Measurements from ENCODE around the gene SLC9A5.

The SLC9A5 gene

DNA sequence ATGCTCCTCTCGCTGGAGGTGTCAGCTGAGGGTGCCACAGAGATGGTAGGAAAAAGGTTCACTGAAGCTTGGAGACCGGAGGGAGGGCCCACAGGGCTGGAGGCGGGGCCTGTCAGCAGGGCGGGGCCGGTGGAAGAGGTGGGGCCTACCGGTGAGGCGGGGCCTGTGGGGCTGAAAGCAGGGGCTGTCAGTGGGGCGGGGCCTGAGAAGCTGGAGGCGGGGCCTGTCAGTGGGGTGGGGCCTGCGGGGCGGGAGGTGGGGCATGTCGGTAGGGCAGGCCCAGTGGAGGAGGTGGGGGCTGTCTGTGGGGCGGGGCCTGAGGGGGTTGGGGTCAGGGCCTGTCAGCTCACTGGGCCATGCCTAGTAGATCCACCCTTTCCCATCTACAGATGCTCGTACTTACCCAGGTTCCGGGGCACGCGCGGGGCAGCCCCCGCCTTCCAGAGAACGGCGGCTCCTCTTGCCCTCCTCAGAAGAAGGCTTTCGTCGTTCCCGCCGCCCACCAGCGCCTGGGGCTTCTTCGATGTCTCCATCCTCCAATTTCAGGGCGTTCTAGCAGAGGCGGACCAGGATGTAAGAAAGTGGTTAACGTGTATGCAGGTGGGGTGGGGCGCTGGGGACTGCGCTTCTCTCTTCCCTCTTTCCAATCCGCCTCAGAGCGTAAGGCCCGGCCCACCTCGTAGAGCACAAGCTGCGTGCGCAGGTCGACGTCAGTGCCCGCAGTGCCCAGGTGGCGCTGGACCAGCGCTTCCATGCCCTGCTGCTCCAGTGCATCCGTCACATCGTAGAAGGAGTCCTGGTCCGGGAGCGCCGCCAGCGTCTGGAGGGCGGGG lies 12.0 kb upstream of the SLC9A5 start:
- Histone ChIP-seq H3K27ac (ENCODE audit: low read length) (no peak overlapping the region), H3K9ac (ENCODE audit: low read length) (no peak overlapping the region), H3K36me3 (ENCODE audit: control insufficient read depth, low read depth, low read length) (peaks cover 15% of the 10 kb centered on the region), H3K4me3 (ENCODE audit: low read length) (no peak overlapping the region), H3K4me1 (ENCODE audit: control insufficient read depth, low read depth, low read length) (peaks cover 7% of the 10 kb centered on the region), H3K9me3 (ENCODE audit: control insufficient read depth, low read depth, low read length) (no peaks in the 10 kb centered on the region), H3K27me3 (ENCODE audit: control insufficient read depth, insufficient read depth, low read length) (no peaks in the 10 kb centered on the region)

GRCh38 chr16:67237396-67238277 lies 11.1 kb upstream of the SLC9A5 start:
- peaks cover 13% of the 10 kb centered on the region for H3K36me3 ChIP-seq (ENCODE audit: control insufficient read depth, low read depth, low read length)
- no peaks in the 10 kb centered on the region for H3K9me3 ChIP-seq (ENCODE audit: control insufficient read depth, low read depth, low read length)
- no peaks in the 10 kb centered on the region for H3K27me3 ChIP-seq (ENCODE audit: control insufficient read depth, insufficient read depth, low read length)
- H3K4me3 ChIP-seq (ENCODE audit: low read length) = no peak overlapping the region
- H3K9ac ChIP-seq (ENCODE audit: low read length) = no peak overlapping the region
- H3K27ac ChIP-seq (ENCODE audit: low read length) = no peak overlapping the region
- H3K4me1 ChIP-seq (ENCODE audit: control insufficient read depth, low read depth, low read length) = peaks cover 7% of the 10 kb centered on the region

DNA sequence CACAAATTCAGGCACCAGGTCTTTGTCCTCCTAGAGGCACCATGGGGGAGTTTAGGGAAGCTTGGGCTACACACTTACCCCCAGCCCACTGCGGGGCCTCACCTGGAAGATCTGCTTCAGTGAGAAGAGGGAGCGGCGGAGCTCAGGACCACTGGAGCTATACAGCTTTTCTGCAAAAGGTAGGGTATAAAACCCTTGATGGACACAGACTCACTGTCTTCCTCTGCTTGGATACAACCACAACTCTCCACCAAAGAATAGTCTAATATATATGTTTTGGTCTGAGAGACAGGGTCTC lies 10.6 kb upstream of the SLC9A5 start:
- H3K9me3 ChIP-seq (ENCODE audit: control insufficient read depth, low read depth, low read length) = no peaks in the 10 kb centered on the region
- peaks cover 7% of the 10 kb centered on the region for H3K4me1 ChIP-seq (ENCODE audit: control insufficient read depth, low read depth, low read length)
- H3K27ac ChIP-seq (ENCODE audit: low read length) = no peak overlapping the region
- no peak overlapping the region for H3K4me3 ChIP-seq (ENCODE audit: low read length)
- no peaks in the 10 kb centered on the region for H3K27me3 ChIP-seq (ENCODE audit: control insufficient read depth, insufficient read depth, low read length)
- H3K36me3 ChIP-seq (ENCODE audit: control insufficient read depth, low read depth, low read length) = peaks cover 12% of the 10 kb centered on the region
- no peak overlapping the region for H3K9ac ChIP-seq (ENCODE audit: low read length)

GRCh38 chr16:67238806-67239470 lies 9.8 kb upstream of the SLC9A5 start:
- Histone ChIP-seq H3K9me3 (ENCODE audit: control insufficient read depth, low read depth, low read length) (no peaks in the 10 kb centered on the region), H3K4me3 (ENCODE audit: low read length) (no peak overlapping the region), H3K36me3 (ENCODE audit: control insufficient read depth, low read depth, low read length) (peaks cover 8% of the 10 kb centered on the region), H3K27me3 (ENCODE audit: control insufficient read depth, insufficient read depth, low read length) (no peaks in the 10 kb centered on the region), H3K4me1 (ENCODE audit: control insufficient read depth, low read depth, low read length) (peaks cover 7% of the 10 kb centered on the region), H3K27ac (ENCODE audit: low read length) (no peak overlapping the region), H3K9ac (ENCODE audit: low read length) (no peak overlapping the region)

DNA sequence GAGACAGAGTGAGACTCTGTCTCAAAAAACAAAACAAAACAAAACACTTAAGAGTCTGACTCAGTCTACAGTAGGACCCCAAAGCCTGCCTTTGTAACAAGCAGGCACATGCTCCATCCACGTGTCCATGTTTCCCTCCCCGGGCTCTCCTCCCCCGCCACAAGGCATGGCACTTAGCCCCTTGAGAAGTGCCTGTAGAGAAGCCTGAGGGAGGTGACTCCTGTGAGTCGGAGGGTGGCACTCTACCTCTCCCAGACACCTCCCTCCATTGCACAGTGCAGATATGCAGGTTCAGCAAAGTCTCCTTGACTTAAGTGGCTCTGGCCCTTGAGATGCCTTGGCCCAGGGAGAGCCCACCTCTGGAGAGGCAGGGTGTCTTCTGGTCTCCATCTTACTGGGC lies 8.3 kb upstream of the SLC9A5 start:
- H3K9me3 ChIP-seq (ENCODE audit: control insufficient read depth, low read depth, low read length) = no peaks in the 10 kb centered on the region
- H3K27ac ChIP-seq (ENCODE audit: low read length) = no peak overlapping the region
- H3K27me3 ChIP-seq (ENCODE audit: control insufficient read depth, insufficient read depth, low read length) = no peaks in the 10 kb centered on the region
- H3K9ac ChIP-seq (ENCODE audit: low read length) = no peak overlapping the region
- peaks cover 8% of the 10 kb centered on the region for H3K36me3 ChIP-seq (ENCODE audit: control insufficient read depth, low read depth, low read length)
- H3K4me1 ChIP-seq (ENCODE audit: control insufficient read depth, low read depth, low read length) = peaks cover 13% of the 10 kb centered on the region
- H3K4me3 ChIP-seq (ENCODE audit: low read length) = no peak overlapping the region

- Histone ChIP-seq H3K9ac (ENCODE audit: low read length) (peak overlapping the region; percentile 6), H3K27ac (ENCODE audit: low read length) (no peak overlapping the region), H3K36me3 (ENCODE audit: control insufficient read depth, low read depth, low read length) (peaks cover 8% of the 10 kb centered on the region), H3K4me1 (ENCODE audit: control insufficient read depth, low read depth, low read length) (peaks cover 17% of the 10 kb centered on the region), H3K9me3 (ENCODE audit: control insufficient read depth, low read depth, low read length) (no peaks in the 10 kb centered on the region), H3K4me3 (ENCODE audit: low read length) (no peak overlapping the region), H3K27me3 (ENCODE audit: control insufficient read depth, insufficient read depth, low read length) (no peaks in the 10 kb centered on the region)
Observed at GRCh38 chr16:67241008-67241900, 7.5 kb upstream of the SLC9A5 start.

DNA sequence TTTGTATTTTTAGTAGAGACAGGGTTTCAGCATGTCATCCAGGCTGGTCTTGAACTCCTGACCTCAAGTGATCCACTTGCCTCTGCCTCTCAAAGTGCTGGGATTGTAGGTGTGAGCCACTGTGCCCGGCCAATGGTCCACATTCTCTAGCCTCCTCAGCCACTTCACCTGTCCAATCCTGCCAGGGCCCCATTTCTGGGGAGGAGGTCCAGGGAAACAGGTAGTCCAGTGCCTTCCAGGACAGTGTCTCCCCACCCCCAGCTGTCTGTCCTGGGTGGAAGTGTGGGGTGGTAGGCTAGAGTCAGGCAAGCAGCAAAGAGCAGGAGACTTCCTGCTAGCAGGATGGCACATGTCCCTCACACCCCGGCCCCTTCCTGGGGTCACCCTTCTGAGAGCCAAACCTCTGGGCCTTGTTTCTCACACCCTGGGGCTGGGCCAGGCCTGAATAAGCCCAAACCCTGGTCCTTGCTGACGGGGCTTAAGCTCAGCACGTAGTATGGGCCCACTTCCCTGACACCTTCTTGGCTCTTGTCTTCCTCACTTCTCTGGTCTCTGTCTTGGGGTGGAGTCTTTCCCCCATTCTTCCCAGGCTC lies 6.5 kb upstream of the SLC9A5 start:
- no peak overlapping the region for H3K4me3 ChIP-seq (ENCODE audit: low read length)
- no peaks in the 10 kb centered on the region for H3K27me3 ChIP-seq (ENCODE audit: control insufficient read depth, insufficient read depth, low read length)
- H3K9ac ChIP-seq (ENCODE audit: low read length) = no peak overlapping the region
- H3K27ac ChIP-seq (ENCODE audit: low read length) = no peak overlapping the region
- H3K4me1 ChIP-seq (ENCODE audit: control insufficient read depth, low read depth, low read length) = peaks cover 17% of the 10 kb centered on the region
- H3K9me3 ChIP-seq (ENCODE audit: control insufficient read depth, low read depth, low read length) = no peaks in the 10 kb centered on the region
- peaks cover 8% of the 10 kb centered on the region for H3K36me3 ChIP-seq (ENCODE audit: control insufficient read depth, low read depth, low read length)

GRCh38 chr16:67243481-67243880 lies 5.3 kb upstream of the SLC9A5 start:
- H3K36me3 ChIP-seq (ENCODE audit: control insufficient read depth, low read depth, low read length) = peaks cover 4% of the 10 kb centered on the region
- H3K4me1 ChIP-seq (ENCODE audit: control insufficient read depth, low read depth, low read length) = peaks cover 23% of the 10 kb centered on the region
- H3K27me3 ChIP-seq (ENCODE audit: control insufficient read depth, insufficient read depth, low read length) = peaks cover 7% of the 10 kb centered on the region
- H3K9me3 ChIP-seq (ENCODE audit: control insufficient read depth, low read depth, low read length) = no peaks in the 10 kb centered on the region
- no peak overlapping the region for H3K9ac ChIP-seq (ENCODE audit: low read length)
- H3K4me3 ChIP-seq (ENCODE audit: low read length) = no peak overlapping the region
- no peak overlapping the region for H3K27ac ChIP-seq (ENCODE audit: low read length)

GRCh38 chr16:67244387-67245185 lies 4.2 kb upstream of the SLC9A5 start:
- no peaks in the 10 kb centered on the region for H3K36me3 ChIP-seq (ENCODE audit: control insufficient read depth, low read depth, low read length)
- peaks cover 27% of the 10 kb centered on the region for H3K4me1 ChIP-seq (ENCODE audit: control insufficient read depth, low read depth, low read length)
- peak overlapping the region; percentile 7 for H3K9ac ChIP-seq (ENCODE audit: low read length)
- no peak overlapping the region for H3K4me3 ChIP-seq (ENCODE audit: low read length)
- H3K27ac ChIP-seq (ENCODE audit: low read length) = no peak overlapping the region
- no peaks in the 10 kb centered on the region for H3K9me3 ChIP-seq (ENCODE audit: control insufficient read depth, low read depth, low read length)
- H3K27me3 ChIP-seq (ENCODE audit: control insufficient read depth, insufficient read depth, low read length) = peaks cover 15% of the 10 kb centered on the region

DNA sequence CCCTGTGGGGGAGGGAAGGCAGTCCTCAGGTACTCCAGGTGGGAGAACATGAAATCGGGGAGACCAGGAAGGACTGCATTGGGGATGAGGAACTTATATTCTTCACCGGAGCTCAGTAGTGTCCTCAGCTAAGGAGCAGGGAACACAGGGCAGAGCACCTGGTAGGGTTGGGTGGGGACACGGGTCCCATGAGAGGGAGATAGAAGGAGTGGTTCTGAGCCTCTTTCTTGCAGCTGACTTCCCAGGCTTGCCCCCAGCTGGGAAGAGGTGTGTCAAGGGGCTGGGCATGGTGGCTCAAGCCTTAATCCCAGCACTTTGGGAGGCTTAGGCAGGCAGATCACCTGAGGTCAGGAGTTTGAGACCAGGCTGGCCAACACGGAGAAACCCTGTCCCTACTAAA lies 3.6 kb upstream of the SLC9A5 start:
- Histone ChIP-seq H3K9ac (ENCODE audit: low read length) (peak overlapping the region; percentile 62), H3K27ac (ENCODE audit: low read length) (no peak overlapping the region), H3K4me1 (ENCODE audit: control insufficient read depth, low read depth, low read length) (peaks cover 31% of the 10 kb centered on the region), H3K27me3 (ENCODE audit: control insufficient read depth, insufficient read depth, low read length) (peaks cover 21% of the 10 kb centered on the region), H3K9me3 (ENCODE audit: control insufficient read depth, low read depth, low read length) (no peaks in the 10 kb centered on the region), H3K4me3 (ENCODE audit: low read length) (peak overlapping the region; percentile 76), H3K36me3 (ENCODE audit: control insufficient read depth, low read depth, low read length) (no peaks in the 10 kb centered on the region)
